Smooth muscle cell of bladder (primary cell): ENCODE measurements around the gene FBXL15. TPM values are rescaled to one million over a fixed set of nuclear protein-coding genes. Genes with fewer than 3 reads are reported as not detected.

ENCODE experiments used
- total RNA-seq: library from RNA; depleted of rRNA; stranded (reverse); fragments of >200 nt; gene quantifications from 2 replicates; pipeline ENCODE4 v1.2.3, GENCODE V29; 2014

The FBXL15 gene
- total RNA-seq, result 6.7 and 7.9 TPM in 2 replicates

GRCh38 chr10:102420714-102421506 is at the start of gene FBXL15:
TSS of gene FBXL15 (plus strand) at chr10:102420836. CDS start at chr10:102421130, 294 bp downstream.

GRCh38 chr10:102395400-102396316 is 25.0 kb upstream of the FBXL15 start, which contains the start of gene NFKB2:
TSS of gene NFKB2 (plus strand) at chr10:102395705. CDS start at chr10:102395960, 255 bp downstream.

GRCh38 chr10:102418622-102419268 is 1.9 kb upstream of the FBXL15 start, which contains the start of gene PSD:
TSS of gene PSD (minus strand) at chr10:102418785. CDS start at chr10:102417038, 1,747 bp downstream.

GRCh38 chr10:102432162-102432950 is 11.7 kb downstream of the FBXL15 start, which contains the start of gene CUEDC2:
TSS of gene CUEDC2 (minus strand) at chr10:102432574. CDS start at chr10:102425188, 7,386 bp downstream.

GRCh38 chr10:102451105-102451969 is 30.7 kb downstream of the FBXL15 start, which contains the start of gene C10orf95:
TSS of gene C10orf95 (minus strand) at chr10:102451543. CDS start at chr10:102451093, 450 bp downstream.

Other genes with a start within 250 kb of the FBXL15 start
- 0.85 and 1.2 TPM in 2 replicates for gene ELOVL3, start 194.5 kb upstream of the FBXL15 start, total RNA-seq
- gene PITX3, start 179.3 kb upstream of the FBXL15 start, total RNA-seq, result 0.14 and 0.18 TPM in 2 replicates
- gene GBF1, start 175.3 kb upstream of the FBXL15 start, total RNA-seq, result 17.4 and 19.4 TPM in 2 replicates
- 13.4 and 14.9 TPM in 2 replicates for gene NFKB2, start 25.1 kb upstream of the FBXL15 start, total RNA-seq
- 3.3 and 6.3 TPM in 2 replicates for gene PSD, start 2.1 kb upstream of the FBXL15 start, total RNA-seq
- 48.2 and 52.5 TPM in 2 replicates for gene CUEDC2, start 11.7 kb downstream of the FBXL15 start, total RNA-seq
- 0.14 TPM in 1 of 2 replicates, not detected in the other for gene C10orf95, start 30.7 kb downstream of the FBXL15 start, total RNA-seq
- gene ACTR1A, start 81.9 kb downstream of the FBXL15 start, total RNA-seq, result 111 and 112 TPM in 2 replicates
- 1.6 and 2.3 TPM in 2 replicates for gene SUFU, start 83.1 kb downstream of the FBXL15 start, total RNA-seq
- 50.2 and 62.6 TPM in 2 replicates for gene TRIM8, start 223.6 kb downstream of the FBXL15 start, total RNA-seq